NT2/D1 (cell line): ENCODE results near the gene AIRE.

Experiments used
- SUZ12 ChIP-seq: IDR thresholded peaks from 2 replicates; pipeline ENCODE4 v1.6.1; 2011; ENCODE audit not compliant: insufficient read length, insufficient read depth; ENCODE audit errors: extremely low read depth
- YY1 ChIP-seq: IDR thresholded peaks from 2 replicates; pipeline ENCODE4 v1.6.1; 2011; ENCODE audit not compliant: insufficient read length, insufficient read depth
- ZNF274 ChIP-seq: IDR thresholded peaks from 2 replicates; pipeline ENCODE4 v1.6.1; 2011; ENCODE audit warnings: mild to moderate bottlenecking, low read depth, low read length

DNA sequence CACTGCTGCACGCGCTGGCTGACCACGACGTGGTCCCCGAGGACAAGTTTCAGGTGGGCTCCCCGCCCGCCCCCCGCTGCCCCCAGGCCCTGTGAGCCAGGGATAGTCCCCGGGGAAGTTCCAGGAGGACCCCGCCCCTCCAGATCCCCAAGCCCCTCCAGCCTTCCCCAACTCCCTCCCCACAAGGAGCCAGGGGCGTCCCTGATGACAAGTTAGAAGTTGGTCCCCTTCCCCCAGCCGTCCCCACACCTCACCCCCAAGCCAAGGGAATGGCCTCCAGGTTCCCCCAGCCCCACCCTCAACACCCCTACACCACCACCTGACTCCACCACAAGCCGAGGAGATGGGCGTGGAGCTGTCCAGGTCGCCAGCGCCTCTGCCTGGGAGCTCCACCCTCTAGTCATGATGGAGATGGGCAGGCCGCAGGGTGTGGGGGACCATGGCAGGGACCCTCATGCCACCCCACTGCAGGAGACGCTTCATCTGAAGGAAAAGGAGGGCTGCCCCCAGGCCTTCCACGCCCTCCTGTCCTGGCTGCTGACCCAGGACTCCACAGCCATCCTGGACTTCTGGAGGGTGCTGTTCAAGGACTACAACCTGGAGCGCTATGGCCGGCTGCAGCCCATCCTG is 525 bp downstream of the AIRE start:
- no peak for TF ChIP-seq ZNF274
- no peak for TF ChIP-seq YY1
- no peak for TF ChIP-seq SUZ12
